Stimulated activated CD4-positive, alpha-beta T cell treated with anti-CD3 and anti-CD28 coated beads, Interleukin-2, amount 100 ng/mL, for 24 hours (primary cell): ENCODE results near the gene HIGD2A.

ENCODE experiments used
- DNase-seq, 2 donors: peaks; one replicate each; pipeline ENCODE4 v3.0.0-alpha.2; 2020

The HIGD2A gene

DNA sequence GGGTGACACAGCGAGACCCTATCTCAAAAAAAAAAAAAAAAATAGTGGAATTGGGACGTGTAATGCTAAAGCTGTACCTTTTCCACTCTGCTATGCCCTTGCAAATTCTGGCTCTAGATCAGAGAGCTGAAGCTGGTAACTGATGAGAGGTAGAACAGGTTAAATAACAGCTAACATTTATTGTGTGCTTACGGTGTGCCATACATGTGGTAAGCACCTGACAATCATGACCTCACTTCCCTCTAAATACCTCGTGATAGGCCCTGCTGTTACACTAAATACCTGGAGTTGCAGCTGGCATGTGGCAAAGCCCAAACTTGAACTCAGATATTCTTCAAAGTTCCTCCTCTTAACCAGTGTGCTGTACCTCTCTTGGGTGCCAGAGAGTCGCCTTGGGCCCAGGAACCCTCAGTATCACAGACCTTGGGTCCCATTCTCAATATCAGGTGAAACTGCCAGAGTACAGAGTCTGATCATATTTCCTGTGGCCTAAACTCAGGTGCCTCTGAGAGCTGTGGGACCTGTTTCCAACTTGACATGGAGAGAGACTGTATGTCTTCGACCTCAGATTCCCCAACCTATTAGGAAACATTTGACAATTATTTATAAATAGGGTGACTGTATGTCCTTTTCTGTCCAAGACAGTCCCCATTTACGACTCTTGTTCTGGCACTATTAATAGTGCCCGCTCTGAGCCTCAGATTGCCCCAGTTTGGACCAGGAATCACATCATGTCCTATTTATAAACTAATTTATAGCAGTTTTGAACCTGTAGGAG lies 18.4 kb upstream of the HIGD2A start:
- no peak for DNase-seq

DNA sequence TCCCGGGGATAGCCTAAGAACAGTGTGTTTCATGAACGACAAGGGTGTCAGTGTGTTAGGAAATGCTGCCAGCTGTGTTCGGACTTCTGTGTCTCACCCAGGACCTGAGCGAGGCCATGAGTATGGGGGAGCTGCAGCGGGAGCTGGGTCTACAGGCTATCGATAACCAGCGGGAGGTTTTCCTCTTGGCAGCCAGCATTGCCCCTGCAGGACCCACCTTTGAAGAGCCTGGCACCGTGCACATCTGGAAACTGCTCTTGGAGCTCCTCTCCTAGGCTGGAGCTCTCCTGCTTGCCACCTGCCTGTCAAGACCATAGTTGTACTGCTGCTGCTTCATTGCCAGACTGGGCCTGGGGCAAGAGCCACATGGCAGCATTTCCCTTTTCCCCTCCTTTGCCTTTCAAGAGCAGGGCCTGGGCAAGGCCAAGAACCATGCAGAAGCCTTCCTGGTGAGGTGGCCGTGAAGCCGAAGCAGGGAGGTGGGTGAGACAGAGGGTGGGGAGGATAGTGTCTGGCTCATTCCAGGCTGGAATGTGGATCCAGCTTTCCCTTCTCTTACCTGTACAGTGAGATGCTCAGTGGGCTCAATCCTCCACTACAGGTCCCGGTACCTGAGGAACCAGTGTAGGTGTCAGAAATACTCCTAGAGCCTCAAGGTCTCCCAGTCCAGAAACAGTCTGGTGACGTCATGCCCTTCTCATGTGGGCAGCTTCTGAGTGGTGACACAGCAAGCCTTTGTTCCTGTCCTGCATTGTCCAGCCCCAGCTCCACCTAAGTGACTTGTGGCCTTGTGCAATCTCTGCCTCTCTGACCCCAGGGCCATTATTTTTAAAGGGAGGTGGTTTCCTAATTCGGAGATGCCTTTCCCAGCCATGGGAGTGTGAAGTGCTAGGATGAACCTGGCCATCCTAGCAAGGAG lies 16.7 kb upstream of the HIGD2A start:
- DNase-seq = no peak

DNA sequence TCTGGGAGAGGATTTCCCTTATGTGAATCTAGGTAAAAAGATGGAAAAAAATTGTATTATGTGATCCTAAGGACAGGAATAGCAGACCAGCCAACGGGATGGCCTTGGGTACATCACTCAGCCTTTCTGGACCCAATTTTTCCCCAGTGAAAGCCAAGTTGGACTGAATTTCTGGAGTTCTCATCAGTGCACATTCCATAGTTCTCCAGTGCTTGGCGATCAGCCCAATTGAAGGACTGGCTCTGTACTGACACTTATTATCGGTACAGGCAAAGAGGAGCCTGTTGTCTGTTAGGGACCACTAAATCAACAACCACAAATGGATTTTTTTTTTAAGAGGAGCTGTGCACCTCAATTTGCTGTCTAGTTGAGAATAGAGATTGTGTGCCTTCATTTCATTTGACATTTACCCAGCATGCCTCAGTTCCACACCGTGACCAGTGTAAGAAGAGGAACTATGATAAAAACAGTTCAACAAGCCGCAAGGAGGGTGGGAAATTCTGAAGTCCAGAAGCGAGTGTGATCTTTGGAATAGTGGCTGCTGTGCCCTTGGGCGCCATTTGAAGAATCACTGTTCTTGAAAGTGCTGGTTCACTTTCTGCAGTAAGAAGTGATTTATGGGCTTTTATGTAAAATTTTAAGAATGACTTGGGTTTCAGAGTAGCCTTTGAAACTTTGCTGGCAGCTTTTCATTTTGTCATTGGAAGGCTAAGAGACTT lies 15.3 kb upstream of the HIGD2A start:
- DNase-seq = no peak

DNA sequence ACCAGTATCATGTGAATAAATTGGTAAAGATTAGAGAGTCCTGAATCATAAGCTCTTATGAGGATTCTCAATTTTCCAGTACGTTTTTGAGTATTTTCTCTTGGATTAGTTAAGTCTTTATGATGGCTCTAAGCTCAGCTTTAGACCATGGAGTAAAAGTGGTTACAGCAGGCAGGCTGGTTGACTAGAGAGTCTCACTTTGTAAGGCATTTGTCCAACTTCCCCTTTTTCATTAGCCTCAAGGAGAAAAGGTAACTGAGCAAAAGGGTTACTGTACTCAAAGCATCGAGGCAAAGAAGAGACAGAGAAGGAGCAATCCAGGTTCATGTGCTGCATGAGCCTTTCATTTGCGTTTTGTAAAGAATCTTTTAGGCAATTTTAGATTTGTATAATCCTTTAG lies 8.7 kb upstream of the HIGD2A start:
- DNase-seq = no peak

DNA sequence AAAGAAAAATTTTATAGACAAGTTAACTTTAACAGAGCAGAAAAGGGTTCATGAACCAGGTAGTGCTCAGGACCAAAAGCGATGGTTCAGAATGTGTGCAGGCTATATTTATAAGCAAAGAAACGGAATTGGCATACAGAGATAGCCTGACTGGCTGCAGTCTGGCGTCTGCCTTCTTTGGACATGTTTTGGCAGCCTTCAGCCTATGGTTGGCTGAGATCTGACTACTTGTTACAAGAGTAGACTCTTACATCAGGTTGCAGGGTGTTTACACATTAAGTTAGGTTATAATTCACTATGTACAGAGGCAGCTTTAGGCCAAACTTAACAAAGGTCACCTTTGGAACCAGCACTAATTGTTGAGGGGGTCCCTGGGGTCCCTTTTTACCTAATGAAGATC lies 7.1 kb upstream of the HIGD2A start:
- no peak for DNase-seq

DNA sequence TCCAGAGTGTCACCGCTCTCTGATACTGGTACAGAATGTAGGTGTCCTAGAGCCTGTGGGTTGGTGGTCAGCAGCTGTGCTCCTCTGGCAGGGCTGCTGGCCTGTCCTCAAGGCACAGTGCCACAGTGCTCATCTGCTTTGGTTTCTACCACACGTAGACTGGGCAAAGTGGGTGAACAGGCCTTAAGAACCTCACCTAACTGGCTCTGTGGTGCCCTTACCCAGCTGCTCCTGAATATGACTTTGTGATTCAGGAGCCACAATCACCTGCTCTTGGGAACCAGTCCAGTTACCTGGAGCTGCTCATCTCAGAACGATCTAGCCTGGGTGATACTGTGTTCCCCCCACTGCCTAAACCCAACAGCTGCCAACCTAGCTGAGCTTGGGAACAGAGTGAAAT lies 6.6 kb upstream of the HIGD2A start:
- no peak for DNase-seq

DNA sequence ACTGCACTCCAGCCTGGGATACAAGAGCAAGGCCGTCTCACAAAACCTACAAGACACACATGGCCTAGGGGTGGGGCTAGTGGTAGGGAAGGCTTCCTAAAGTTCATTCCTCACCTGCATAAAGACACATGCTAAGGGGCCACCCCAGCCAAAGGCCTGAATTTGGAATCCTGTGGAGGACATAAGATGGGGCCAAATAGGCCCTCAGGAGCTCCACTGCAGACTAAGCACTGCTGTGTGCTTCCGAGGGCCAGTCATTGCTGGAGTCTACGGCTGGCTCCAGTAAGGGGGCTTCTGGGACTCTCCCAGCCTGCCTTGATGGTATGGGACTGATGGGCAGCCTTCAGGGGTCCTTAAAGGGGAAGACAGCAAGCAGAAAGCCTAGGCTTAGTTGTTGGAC lies 5.8 kb upstream of the HIGD2A start:
- no peak for DNase-seq

DNA sequence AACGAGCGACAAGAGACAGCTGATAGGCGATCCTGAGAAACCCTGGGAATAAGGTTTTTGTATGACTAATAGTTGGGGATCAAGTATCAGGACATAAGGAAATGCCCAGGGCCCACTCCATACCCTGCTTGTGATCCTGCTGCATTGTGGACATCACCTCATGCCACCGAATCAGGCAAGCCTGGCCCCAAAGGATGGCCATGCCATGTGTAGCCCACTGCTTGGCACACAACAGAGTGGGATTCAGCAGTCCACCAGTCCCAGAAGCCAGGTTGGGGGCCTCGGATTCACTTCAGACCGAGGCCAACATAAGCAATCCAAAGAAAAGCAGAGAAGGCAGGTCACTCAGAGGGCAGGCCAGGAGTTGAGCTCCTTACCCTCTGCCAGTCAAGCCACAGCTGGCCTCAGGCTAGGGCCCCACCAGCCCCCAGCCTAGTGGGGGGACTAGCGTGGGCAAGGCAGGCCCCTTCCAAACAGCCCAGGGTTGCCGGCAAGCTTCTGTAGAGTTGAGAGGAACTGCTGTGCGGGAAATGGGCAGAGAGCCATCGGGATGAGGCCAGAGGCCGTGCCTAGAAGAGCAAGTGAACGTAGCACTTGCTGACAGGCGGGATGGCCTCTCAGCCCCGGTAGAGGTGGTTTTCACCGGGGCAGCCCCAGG lies 5.2 kb upstream of the HIGD2A start:
- no peak for DNase-seq

DNA sequence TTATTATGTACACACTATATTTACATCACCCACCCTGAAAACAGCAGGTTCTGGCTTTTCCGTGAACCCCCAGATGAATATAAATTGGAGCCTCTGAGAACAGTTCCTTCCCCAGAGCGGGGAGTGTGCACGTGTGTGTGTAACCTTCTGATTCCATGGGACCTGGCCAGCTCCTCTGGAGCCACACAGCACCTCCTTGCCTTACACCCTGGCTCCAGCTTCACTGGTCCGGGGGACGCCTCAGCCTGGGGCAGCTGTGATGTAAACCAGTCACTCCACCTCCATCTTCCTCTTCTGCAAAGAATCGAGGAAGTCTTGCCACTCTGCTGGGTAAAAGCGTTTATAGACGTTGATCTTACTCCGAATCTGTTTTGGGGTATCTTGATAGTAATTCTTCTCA lies 4.6 kb upstream of the HIGD2A start:
- DNase-seq = no peak

DNA sequence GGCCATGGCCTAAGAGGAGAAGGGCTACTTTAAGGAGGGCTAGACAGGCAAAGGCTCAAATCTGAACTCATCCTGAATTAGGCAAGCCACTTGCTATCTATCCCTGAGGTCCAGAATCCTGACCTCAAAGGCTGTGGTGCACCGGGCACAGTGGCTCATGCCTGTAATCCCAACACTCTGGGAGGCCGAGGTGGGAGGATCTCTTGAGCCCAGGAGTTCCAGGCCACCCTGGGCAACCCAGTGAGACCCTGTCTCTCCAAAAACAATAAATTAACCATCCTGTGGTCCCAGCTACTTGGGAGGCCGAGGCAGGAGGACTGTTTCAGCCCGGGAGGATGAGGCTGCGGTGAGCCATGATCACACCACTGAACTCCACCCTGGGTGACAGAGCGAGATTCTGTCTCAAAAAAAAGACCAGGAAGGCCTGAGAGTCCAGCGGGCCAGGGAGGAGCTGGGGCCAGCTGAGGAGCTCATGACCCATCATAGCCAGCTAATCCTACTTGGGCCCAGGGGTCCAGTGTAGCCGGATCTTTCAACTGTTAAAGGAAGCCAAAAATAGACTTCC lies 4.1 kb upstream of the HIGD2A start:
- no peak for DNase-seq

DNA sequence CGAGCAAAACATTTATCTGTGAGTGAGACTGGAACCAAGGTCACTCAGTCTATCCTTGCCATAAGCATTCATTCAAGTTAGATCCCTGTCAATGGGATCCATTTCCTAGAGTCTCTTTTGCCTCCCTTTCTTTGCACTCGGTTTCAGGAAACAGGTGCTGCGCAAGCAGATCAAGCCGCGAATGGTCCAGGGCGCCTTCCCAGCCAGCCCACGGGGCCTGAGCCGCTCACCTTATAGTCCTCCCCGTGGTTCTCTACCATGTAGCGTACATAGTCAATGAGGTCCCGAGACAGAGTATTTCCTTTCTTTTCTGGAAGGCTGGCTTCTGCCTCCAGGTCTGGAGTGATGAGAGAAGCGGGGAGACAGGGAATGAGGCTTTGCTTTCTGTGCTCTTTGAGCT lies 3.6 kb upstream of the HIGD2A start:
- DNase-seq = no peak

DNA sequence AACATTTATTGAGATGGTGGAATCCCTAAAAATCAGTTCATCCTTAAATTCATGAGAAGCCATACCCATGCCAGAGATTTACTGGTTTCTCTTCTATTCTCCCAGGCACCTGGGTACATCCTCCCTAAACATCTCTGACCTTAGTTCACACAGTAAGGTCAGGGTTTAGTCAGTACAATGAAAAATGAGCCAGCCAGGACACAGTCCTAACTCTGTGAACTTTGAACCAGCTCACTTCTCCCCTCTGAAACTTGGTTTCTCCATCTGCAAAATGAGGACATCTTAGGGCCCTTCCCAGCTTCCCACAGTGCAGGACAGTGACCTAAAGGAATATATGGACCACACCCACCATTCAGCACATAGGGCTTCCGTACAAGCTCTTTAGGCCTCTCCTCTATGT lies 2.1 kb upstream of the HIGD2A start:
- DNase-seq = no peak

DNA sequence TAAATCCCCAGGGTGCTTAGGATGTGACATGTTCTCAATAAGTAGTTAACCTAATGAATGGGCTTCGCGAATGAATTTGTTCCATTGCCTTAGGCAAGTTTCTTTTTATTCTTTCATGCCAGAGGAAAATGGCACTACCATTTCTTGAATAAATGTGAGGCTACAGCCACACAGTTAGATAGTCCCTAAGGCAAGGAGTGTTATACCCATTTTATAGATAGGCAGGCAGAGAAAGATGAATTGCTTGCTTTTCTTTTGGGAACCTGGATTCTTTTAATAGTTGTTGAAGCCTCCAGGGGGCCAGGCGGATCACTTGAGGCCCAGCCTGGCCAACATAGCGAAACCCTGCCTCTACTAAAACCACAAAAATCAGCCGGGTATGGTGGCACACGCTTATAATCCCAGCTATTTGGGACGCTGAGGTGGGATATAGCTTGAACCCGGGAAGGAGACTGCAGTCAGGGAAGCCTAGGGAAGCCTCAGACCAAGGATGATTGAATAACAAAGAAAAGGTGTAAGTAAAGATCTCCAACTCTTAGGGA lies 1.1 kb upstream of the HIGD2A start:
- no peak for DNase-seq

DNA sequence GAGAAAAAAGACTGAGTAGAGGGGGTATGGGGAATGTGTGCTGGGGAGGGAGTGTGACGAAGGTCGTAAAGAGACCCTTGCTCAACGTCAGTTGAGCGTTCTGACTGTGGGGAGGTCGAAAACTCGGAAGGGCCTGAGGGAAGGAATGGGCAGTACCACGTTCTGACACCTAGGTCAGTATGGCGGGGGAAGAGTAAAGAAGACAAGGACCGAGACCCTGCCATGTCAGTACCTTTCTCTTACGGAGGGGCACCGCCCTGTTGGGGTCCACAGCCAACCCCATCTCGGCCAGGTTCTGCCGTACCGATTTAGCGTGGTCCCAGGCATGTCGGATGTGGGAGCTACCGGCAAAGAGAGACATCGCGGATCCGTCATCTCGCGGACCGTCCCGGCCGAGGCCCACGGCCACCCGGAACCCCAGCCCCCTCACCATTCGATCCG lies 528 bp upstream of the HIGD2A start:
- peak in 1 of 2 donors; percentile 32 for DNase-seq

DNA sequence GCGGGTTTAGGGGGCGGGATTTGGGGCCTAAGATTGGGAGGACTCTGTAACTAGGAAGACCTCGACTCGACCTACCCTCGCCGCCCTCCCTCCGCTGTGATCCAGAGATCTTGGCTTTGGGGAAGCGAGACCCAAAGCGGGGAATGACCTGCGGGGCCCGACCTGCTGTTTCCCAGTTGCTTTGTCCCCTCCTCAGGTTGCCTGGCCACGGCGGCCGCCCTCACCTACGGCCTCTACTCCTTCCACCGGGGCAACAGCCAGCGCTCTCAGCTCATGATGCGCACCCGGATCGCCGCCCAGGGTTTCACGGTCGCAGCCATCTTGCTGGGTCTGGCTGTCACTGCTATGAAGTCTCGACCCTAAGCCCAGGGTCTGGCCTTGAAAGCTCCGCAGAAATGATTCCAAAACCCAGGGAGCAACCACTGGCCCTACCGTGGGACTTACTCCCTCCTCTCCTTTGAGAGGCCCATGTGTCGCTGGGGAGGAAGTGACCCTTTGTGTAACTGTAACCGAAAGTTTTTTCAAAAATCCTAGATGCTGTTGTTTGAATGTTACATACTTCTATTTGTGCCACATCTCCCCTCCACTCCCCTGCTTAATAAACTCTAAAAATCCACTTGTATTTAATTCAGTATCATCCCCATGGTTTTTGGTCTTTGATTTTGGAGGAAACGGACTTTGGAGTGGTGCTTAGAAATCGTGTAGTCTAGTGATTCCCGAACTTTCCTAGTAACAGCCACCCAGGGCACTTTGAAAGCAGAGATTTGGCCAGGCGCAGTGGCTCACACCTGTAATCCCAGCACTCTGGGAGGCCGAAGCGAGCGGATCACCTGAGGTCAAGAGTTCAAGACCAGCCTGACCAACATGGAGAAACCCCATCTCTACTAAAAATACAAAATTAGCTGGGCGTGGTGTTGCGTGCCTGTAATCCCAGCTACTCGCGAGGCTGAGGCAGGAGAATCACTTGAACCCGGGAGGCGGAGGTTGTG lies 878 bp downstream of the HIGD2A start:
- DNase-seq = no peak

DNA sequence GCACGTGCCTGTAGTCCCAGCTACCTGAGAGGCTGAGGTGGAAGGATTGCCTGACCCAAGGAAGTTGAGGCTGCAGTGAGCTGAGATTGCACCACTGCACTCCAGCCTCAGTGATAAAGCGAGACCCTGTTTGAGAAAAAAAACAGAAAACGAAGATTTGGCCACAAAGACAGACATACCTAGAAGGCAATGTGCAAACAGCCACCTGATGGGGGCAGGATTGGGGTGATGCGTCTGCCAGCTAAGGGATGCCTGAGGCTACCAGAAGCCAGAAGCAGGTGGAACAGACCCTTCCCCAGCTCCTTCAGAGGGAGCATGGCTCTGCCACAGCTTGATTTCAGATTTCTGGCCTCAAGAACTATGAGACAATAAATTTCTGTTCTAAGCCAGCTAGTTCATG lies 2.9 kb downstream of the HIGD2A start:
- no peak for DNase-seq

DNA sequence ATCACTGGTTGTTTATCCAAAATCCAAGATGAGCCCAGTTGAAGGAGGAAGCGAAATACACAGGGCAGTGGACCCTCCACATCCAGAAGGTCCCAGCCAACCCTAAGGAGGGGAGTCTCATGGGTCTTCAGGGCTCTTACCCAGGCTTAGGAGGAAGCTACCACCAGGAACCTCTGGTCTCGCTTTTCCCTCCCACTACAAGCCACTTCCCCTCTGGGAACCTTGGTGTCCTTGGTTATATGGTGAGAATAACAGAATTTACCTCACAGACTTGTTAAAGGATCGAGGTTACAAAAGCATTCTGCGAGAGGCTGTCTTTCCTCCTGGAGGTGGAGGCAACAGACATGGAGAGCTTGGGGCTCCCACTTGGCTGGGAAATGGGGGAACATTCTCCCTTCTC lies 3.4 kb downstream of the HIGD2A start:
- DNase-seq = no peak

DNA sequence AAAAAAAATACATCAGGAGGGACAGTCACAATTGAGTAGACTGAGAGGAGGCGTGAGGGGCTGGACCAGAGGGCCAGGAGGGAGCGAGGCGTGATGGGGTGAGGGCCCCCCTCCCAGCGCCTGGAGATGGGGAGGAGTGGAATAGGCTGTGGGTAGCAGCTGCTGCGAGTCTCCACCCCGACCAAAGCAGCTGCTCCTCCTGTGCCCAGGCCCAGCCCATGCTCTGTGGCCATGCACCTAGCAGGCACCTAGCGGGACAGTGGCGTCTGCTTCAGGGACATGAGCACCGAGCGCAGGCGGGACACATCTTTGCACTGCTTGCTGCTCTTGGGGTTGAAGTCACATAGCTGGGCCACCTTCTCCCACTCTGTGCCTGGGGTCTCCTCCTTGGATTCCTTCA lies 4.0 kb downstream of the HIGD2A start:
- DNase-seq = no peak

DNA sequence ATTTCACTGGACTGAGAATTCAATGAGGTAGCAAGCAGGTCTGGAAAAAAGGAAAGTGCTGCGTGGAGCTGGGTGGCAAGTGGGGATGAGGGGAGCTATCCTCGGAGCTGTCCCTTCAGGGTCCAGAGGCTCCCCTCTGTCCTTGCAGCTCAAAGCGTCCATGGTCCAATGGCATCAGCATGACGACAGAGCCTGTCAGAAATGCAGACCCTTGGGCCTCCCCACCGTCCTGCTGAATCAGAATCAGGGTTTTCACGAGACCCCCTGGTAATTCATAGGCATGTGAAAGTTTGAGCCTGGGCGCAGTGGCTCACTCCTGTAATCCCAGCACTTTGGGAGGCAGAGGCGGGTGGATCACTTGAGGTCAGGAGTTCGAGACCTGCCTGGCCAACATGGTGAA lies 5.5 kb downstream of the HIGD2A start:
- no peak for DNase-seq

DNA sequence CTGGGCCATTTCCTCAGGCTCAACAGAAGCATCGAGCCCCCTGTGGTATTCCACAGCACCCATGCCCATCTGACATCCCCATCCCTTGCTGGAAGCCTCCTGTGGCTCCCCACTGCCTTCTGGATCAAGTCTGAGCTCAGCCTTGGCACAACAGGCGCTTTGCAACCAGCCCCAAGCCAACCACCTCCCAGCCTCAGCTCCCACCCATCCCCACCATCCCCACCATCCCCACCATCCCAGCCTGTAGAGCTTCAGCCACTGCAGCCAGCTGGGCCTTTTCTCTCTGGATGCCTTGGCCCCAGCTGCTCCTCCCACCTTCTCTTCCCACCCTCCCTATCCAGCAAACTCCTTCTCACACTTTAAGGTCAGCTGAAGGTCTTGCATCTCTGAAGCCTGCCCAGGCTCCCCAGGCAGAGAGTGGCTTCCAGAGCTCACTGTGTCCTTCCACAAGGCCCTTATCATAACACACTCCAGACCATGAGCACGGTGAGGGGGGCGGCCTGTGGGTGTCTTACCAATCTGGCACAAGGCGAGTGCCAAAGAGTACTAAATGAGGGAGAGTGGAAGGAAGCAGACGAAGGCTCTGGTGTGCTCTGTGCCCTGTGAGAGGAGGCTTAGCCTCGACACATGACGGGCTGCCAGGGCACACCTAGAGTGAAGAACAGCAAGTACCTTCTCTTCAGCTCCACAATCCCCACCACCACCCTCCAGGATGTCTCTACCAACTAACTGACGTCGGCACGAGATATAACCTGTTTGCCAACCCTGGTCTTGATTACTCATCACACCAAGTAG lies 6.5 kb downstream of the HIGD2A start:
- no peak for DNase-seq
